ENCODE data around the gene GPR32. TPM values are rescaled to one million over a fixed set of nuclear protein-coding genes. Genes with fewer than 3 reads are reported as not detected.
"Not testable (repeated sequence)": the region's sequence is repeated elsewhere in the genome, so short reads cannot be mapped to it uniquely, and the experiment has no call there.

Gene GPR32
- total and polyA plus RNA-seq, 2 experiments from 2014 or later: not detected

GRCh38 chr19:50772476-50772875 is 2.2 kb downstream of the GPR32 start:
- Histone ChIP-seq H3K36me3 (ENCODE audit: low read depth) (no peaks in the 10 kb centered on the region), H4K20me1 (ENCODE audit: insufficient read depth) (no peaks in the 10 kb centered on the region), H3K4me1 (ENCODE audit: insufficient read depth) (no peaks in the 10 kb centered on the region), H3K27ac (no peak overlapping the region), H3K4me2 (ENCODE audit: unreplicated experiment) (no peak overlapping the region), H3K4me3 (no peak overlapping the region), H2AFZ (no peak overlapping the region), H3K27me3 (replicated peaks; ENCODE audit: insufficient read depth) (peaks cover 14% of the 10 kb centered on the region), H3K9ac (no peak overlapping the region), H3K9me3 (ENCODE audit: low read depth) (no peaks in the 10 kb centered on the region), H3F3A (ENCODE audit: insufficient read depth) (no peaks in the 10 kb centered on the region), H3K9me2 (ENCODE audit: insufficient read depth) (no peaks in the 10 kb centered on the region), H3K79me2 (ENCODE audit: insufficient read depth) (no peaks in the 10 kb centered on the region)
- 12 to 22% methylated on average over 2 of the region's 2 CpGs for WGBS, 2 experiments (ENCODE audit: low coverage in 1 of 2, low lambda C conversion rate in 2 of 2, missing lambda C conversion rate in 2 of 2)
- DNase-seq: peak; percentile 39
- in situ Hi-C loops (cut with MboI): no loop called here
- TF ChIP-seq EZH2 (IDR thresholded peaks at IDR 0.05; ENCODE audit: insufficient read depth, poor library complexity, severe bottlenecking) (no peak), EZH2phosphoT487 (IDR thresholded peaks at IDR 0.05; ENCODE audit: insufficient read depth, low read depth) (no peak)

- in situ Hi-C loops (cut with MboI); H3K36me3 ChIP-seq (ENCODE audit: low read depth); H3K9ac ChIP-seq; H3K9me2 ChIP-seq (ENCODE audit: insufficient read depth); H4K20me1 ChIP-seq (ENCODE audit: insufficient read depth); H3K4me1 ChIP-seq (ENCODE audit: insufficient read depth); H2AFZ ChIP-seq; H3K79me2 ChIP-seq (ENCODE audit: insufficient read depth); H3K9me3 ChIP-seq (ENCODE audit: low read depth); DNase-seq; H3K27ac ChIP-seq; H3K4me2 ChIP-seq (ENCODE audit: unreplicated experiment); H3K4me3 ChIP-seq; H3F3A ChIP-seq (ENCODE audit: insufficient read depth): not testable (repeated sequence)
- peaks cover 18% of the 10 kb centered on the region for H3K27me3 ChIP-seq (replicated peaks; ENCODE audit: insufficient read depth)
- 45 to 50% methylated on average over 3 of the region's 3 CpGs for WGBS, 2 experiments (ENCODE audit: low coverage in 1 of 2, low lambda C conversion rate in 2 of 2, missing lambda C conversion rate in 2 of 2)
Measured at GRCh38 chr19:50772912-50773311, 2.6 kb downstream of the GPR32 start.

- H3K4me2 ChIP-seq (ENCODE audit: unreplicated experiment); in situ Hi-C loops (cut with MboI); H3K9me3 ChIP-seq (ENCODE audit: low read depth); H3K79me2 ChIP-seq (ENCODE audit: insufficient read depth); H3K9ac ChIP-seq; H3K27ac ChIP-seq; H3K36me3 ChIP-seq (ENCODE audit: low read depth); H2AFZ ChIP-seq; DNase-seq; H3K9me2 ChIP-seq (ENCODE audit: insufficient read depth); H3K4me3 ChIP-seq; H3K4me1 ChIP-seq (ENCODE audit: insufficient read depth); H3F3A ChIP-seq (ENCODE audit: insufficient read depth); H4K20me1 ChIP-seq (ENCODE audit: insufficient read depth): not testable (repeated sequence)
- H3K27me3 ChIP-seq (replicated peaks; ENCODE audit: insufficient read depth): peaks cover 23% of the 10 kb centered on the region
- WGBS, 2 experiments (ENCODE audit: low coverage in 1 of 2, low lambda C conversion rate in 2 of 2, missing lambda C conversion rate in 2 of 2): 4 to 9% methylated on average over 6 to 7 of the region's 7 CpGs
Measured at GRCh38 chr19:50773454-50773853, 3.2 kb downstream of the GPR32 start.

GRCh38 chr19:50776131-50776530 is 5.9 kb downstream of the GPR32 start:
- Histone ChIP-seq H4K20me1 (ENCODE audit: insufficient read depth) (no peaks in the 10 kb centered on the region), H3K79me2 (ENCODE audit: insufficient read depth) (no peaks in the 10 kb centered on the region), H3F3A (ENCODE audit: insufficient read depth) (no peaks in the 10 kb centered on the region), H3K27ac (no peak overlapping the region), H3K9me2 (ENCODE audit: insufficient read depth) (no peaks in the 10 kb centered on the region), H3K9me3 (ENCODE audit: low read depth) (no peaks in the 10 kb centered on the region), H3K36me3 (ENCODE audit: low read depth) (no peaks in the 10 kb centered on the region), H3K4me2 (ENCODE audit: unreplicated experiment) (no peak overlapping the region), H3K9ac (no peak overlapping the region), H3K4me1 (ENCODE audit: insufficient read depth) (no peaks in the 10 kb centered on the region), H2AFZ (no peak overlapping the region), H3K4me3 (no peak overlapping the region), H3K27me3 (replicated peaks; ENCODE audit: insufficient read depth) (peaks cover 50% of the 10 kb centered on the region)
- no peak for DNase-seq
- no peak for TF ChIP-seq EZH2 (IDR thresholded peaks at IDR 0.05; ENCODE audit: insufficient read depth, poor library complexity, severe bottlenecking)
- no peak for TF ChIP-seq EZH2phosphoT487 (IDR thresholded peaks at IDR 0.05; ENCODE audit: insufficient read depth, low read depth)
- 56 to 60% methylated on average over 5 of the region's 5 CpGs for WGBS, 2 experiments (ENCODE audit: low coverage in 1 of 2, low lambda C conversion rate in 2 of 2, missing lambda C conversion rate in 2 of 2)
- in situ Hi-C loops (cut with MboI): loop anchor here (25.0 kb wide), 1 partner anchor 414 kb away; the partner anchor contains the start of gene NAPSA

GRCh38 chr19:50777261-50777660 is 7.0 kb downstream of the GPR32 start:
- peaks cover 57% of the 10 kb centered on the region for H3K27me3 ChIP-seq (replicated peaks; ENCODE audit: insufficient read depth)
- H3K9ac ChIP-seq: no peak overlapping the region
- H3K9me3 ChIP-seq (ENCODE audit: low read depth): no peaks in the 10 kb centered on the region
- H3K27ac ChIP-seq: no peak overlapping the region
- no peaks in the 10 kb centered on the region for H3K79me2 ChIP-seq (ENCODE audit: insufficient read depth)
- H3K4me3 ChIP-seq: no peak overlapping the region
- WGBS, 2 experiments (ENCODE audit: low coverage in 1 of 2, low lambda C conversion rate in 2 of 2, missing lambda C conversion rate in 2 of 2): 1 to 3% methylated on average over 4 of the region's 4 CpGs
- H3K4me1 ChIP-seq (ENCODE audit: insufficient read depth): no peaks in the 10 kb centered on the region
- no peaks in the 10 kb centered on the region for H3K36me3 ChIP-seq (ENCODE audit: low read depth)
- no peaks in the 10 kb centered on the region for H3F3A ChIP-seq (ENCODE audit: insufficient read depth)
- H2AFZ ChIP-seq: no peak overlapping the region
- H3K4me2 ChIP-seq (ENCODE audit: unreplicated experiment): no peak overlapping the region
- no peak for DNase-seq
- no peaks in the 10 kb centered on the region for H4K20me1 ChIP-seq (ENCODE audit: insufficient read depth)
- H3K9me2 ChIP-seq (ENCODE audit: insufficient read depth): no peaks in the 10 kb centered on the region
- TF ChIP-seq EZH2 (IDR thresholded peaks at IDR 0.05; ENCODE audit: insufficient read depth, poor library complexity, severe bottlenecking): no peak
- no peak for TF ChIP-seq EZH2phosphoT487 (IDR thresholded peaks at IDR 0.05; ENCODE audit: insufficient read depth, low read depth)
- in situ Hi-C loops (cut with MboI): loop anchor here (25.0 kb wide), 1 partner anchor 415 kb away; the partner anchor contains the start of gene NAPSA
